K562 (cell line): ENCODE data around the gene SPANXN2. TPM values are rescaled to one million over a fixed set of nuclear protein-coding genes. Genes with fewer than 3 reads are reported as not detected.

Source experiments
- ATAC-seq: fragments of 200-7000 bp; cut with Tn5 transposase; 3 replicates; pipeline ENCODE4 v1.9.1; 2020; ENCODE audit warnings: moderate library complexity
- BruUV-seq: library from RNA; stranded (reverse); fragments of 400-500 nt; replicated peaks from 2 replicates; lab custom pipeline; 2021; lab: Mats Ljungman, UMichigan
- CTCF ChIA-PET: fragments of 300-600 bp; formaldehyde crosslinking; extraction: SDS; loops from one replicate; lab custom pipeline; 2021; ENCODE audit warnings: low intra/inter-chr PET ratio; lab: Yijun Ruan, JAX
- POLR2A ChIA-PET: fragments of 300-600, 350-650 bp; sonication (Branson Sonifier 250); formaldehyde crosslinking; extraction: SDS; loops from one replicate; lab custom pipeline; 2021; ENCODE audit warnings: antibody characterized with exemption, inconsistent platforms; lab: Yijun Ruan, JAX
- DNase-seq, 4 experiments: peaks; one replicate each; pipeline versions ENCODE4 v3.0.0 to v3.0.0-alpha.2; 2011 to 2018; ENCODE audit warnings: low spot score in 3 of 4, mixed read lengths in 3 of 4; ENCODE audit errors: extremely low read depth in 1 of 4
- FAIRE-seq: peaks from 2 replicates; lab custom pipeline; 2011; peaks lifted over from hg19 to GRCh38; lab: Jason Lieb, UNC
- H2AFZ ChIP-seq: 2 replicates; pipeline ENCODE4 v1.6.0; 2011; ENCODE audit warnings: low read depth, low read length, control low read depth, inconsistent platforms
- H3K27ac ChIP-seq: fragments of 200-600 bp; 3 replicates; pipeline ENCODE4 v1.8.0; 2011; ENCODE audit warnings: low read depth, mild to moderate bottlenecking, control low read depth, inconsistent platforms, low read length, moderate library complexity, mixed read lengths; ENCODE audit errors: extremely low read depth
- H3K27me3 ChIP-seq, 2 experiments: fragments of 300-600 bp in 1 of 2; 2 replicates in 1 of 2; 3 replicates in 1 of 2; pipeline versions ENCODE4 v1.6.0 to v1.8.0; 2011; ENCODE audit warnings: inconsistent platforms in 2 of 2, low read length in 2 of 2, mild to moderate bottlenecking in 1 of 2, mixed read lengths in 1 of 2, moderate library complexity in 1 of 2; ENCODE audit not compliant: control insufficient read depth in 2 of 2, insufficient read depth in 2 of 2
- H3K36me3 ChIP-seq: fragments of 300-600 bp; 3 replicates; pipeline ENCODE4 v1.8.0; 2011; ENCODE audit warnings: mild to moderate bottlenecking, low read length, inconsistent platforms; ENCODE audit not compliant: control insufficient read depth, insufficient read depth
- H3K4me1 ChIP-seq, 2 experiments: fragments of 200-600 bp in 1 of 2; replicated peaks in 1 of 2; 2 replicates in 1 of 2; 3 replicates in 1 of 2; pipeline versions ENCODE4 v1.5.1 to v1.8.0; 2011; ENCODE audit warnings: inconsistent platforms in 2 of 2, low read length in 2 of 2, mild to moderate bottlenecking in 1 of 2, mixed read lengths in 1 of 2, moderate library complexity in 1 of 2; ENCODE audit not compliant: control insufficient read depth in 2 of 2, insufficient read depth in 2 of 2
- H3K4me2 ChIP-seq: 2 replicates; pipeline ENCODE4 v1.6.1; 2011; ENCODE audit warnings: low read length, control low read depth, inconsistent platforms, mixed read lengths; ENCODE audit not compliant: insufficient read depth
- H3K4me3 ChIP-seq: fragments of 200-600 bp; sonication (generic), shearing (Covaris generic); 2 replicates; pipeline ENCODE4 v1.5.1; 2016; ENCODE audit warnings: control low read depth, inconsistent platforms
- H3K79me2 ChIP-seq: fragments of 200-600 bp; 3 replicates; pipeline ENCODE4 v1.8.0; 2011; ENCODE audit warnings: low read length, inconsistent platforms; ENCODE audit not compliant: control insufficient read depth, insufficient read depth
- H3K9ac ChIP-seq, 2 experiments: 2 replicates each; pipeline versions ENCODE4 v1.6.0 to v1.6.1; 2011; ENCODE audit warnings: low read depth in 2 of 2, low read length in 2 of 2, control low read depth in 1 of 2, inconsistent platforms in 1 of 2, mild to moderate bottlenecking in 1 of 2, mixed read lengths in 1 of 2; ENCODE audit not compliant: insufficient read depth in 1 of 2
- H3K9me1 ChIP-seq: one replicate; pipeline ENCODE4 v1.6.0; 2011; ENCODE audit warnings: inconsistent platforms, mild to moderate bottlenecking, low read length, moderate library complexity; ENCODE audit not compliant: control insufficient read depth, insufficient read depth
- H3K9me3 ChIP-seq: replicated peaks from 2 replicates; pipeline ENCODE4 v1.5.1; 2011; ENCODE audit warnings: low read depth, low read length, inconsistent platforms; ENCODE audit not compliant: control insufficient read depth, insufficient read depth
- H4K20me1 ChIP-seq: replicated peaks from 2 replicates; pipeline ENCODE4 v1.6.1; 2011; ENCODE audit warnings: low read length, inconsistent platforms, mixed read lengths; ENCODE audit not compliant: control insufficient read depth, insufficient read depth
- COPS2 ChIP-seq: fragments of 450-650 bp; conservative IDR thresholded peaks from 2 replicates; pipeline ENCODE4 v1.6.1; 2016; ENCODE audit warnings: mild to moderate bottlenecking, moderate library complexity
- HNRNPUL1 ChIP-seq: fragments of 200-400 bp; formaldehyde crosslinking; IDR thresholded peaks from 2 replicates; pipeline ENCODE4 v1.6.1; 2017; ENCODE audit warnings: low read length
- L3MBTL2 ChIP-seq: fragments of 450-650 bp; IDR thresholded peaks from 2 replicates; pipeline ENCODE4 v1.6.1; 2016; ENCODE audit warnings: mild to moderate bottlenecking, moderate library complexity
- PHTF2 ChIP-seq: fragments of 250-450 bp; sonication (Bioruptor Pico); IDR thresholded peaks from 2 replicates; pipeline ENCODE4 v1.5.0; 2021; ENCODE audit warnings: mild to moderate bottlenecking
- RBFOX2 ChIP-seq: fragments of 200-400 bp; formaldehyde crosslinking; IDR thresholded peaks from 2 replicates; pipeline ENCODE4 v1.6.1; 2017; ENCODE audit warnings: low read depth, mild to moderate bottlenecking, low read length, moderate library complexity
- SAFB ChIP-seq: fragments of 200-400 bp; formaldehyde crosslinking; IDR thresholded peaks from 2 replicates; pipeline ENCODE4 v1.6.1; 2017; ENCODE audit warnings: low read depth, low read length, borderline replicate concordance
- SMARCE1 ChIP-seq: fragments of 450-650 bp; IDR thresholded peaks from 2 replicates; pipeline ENCODE4 v1.7.1; 2016; ENCODE audit warnings: mild to moderate bottlenecking
- ZNF347 ChIP-seq: fragments of 450-650 bp; formaldehyde crosslinking; IDR thresholded peaks from 2 replicates; pipeline ENCODE4 v1.4.0; 2020; ENCODE audit warnings: low read depth, mild to moderate bottlenecking, moderate library complexity
- ZNF695 ChIP-seq: fragments of 450-650 bp; formaldehyde crosslinking; IDR thresholded peaks from 2 replicates; pipeline ENCODE4 v1.4.0; 2020; ENCODE audit warnings: mild to moderate bottlenecking, moderate library complexity
- WGBS: fragments of 100-300 bp; shearing (Covaris generic); methylation state at CpG from one replicate; pipeline ENCODE4 v1.1.6; 2016; ENCODE audit warnings: low coverage, mixed read lengths; ENCODE audit not compliant: insufficient coverage; ENCODE audit errors: missing lambda C conversion rate; 5-methylcytosine and 5-hydroxymethylcytosine counted together
- in situ Hi-C: fragments of 300-500 bp; cut with MboI; formaldehyde crosslinking; loops from 4 replicates; pipeline ENCODE4 v1.15.0; 2018; ENCODE audit warnings: inconsistent platforms, mixed read lengths
- intact Hi-C: fragments of 100-400 bp; cut with micrococcal nuclease; formaldehyde crosslinking; loops from 2 replicates; pipeline ENCODE4 v1.14.2; 2022
- polyA plus RNA-seq, 8 experiments: library from polyadenylated mRNA; depleted of rRNA in 4 of 8; stranded (reverse) in 5 of 8; unstranded in 3 of 8; fragments of >200 nt; fragmentation: Nextera tagmentation in 2 of 8; fragmentation: Illumina TruSeq in 1 of 8; extraction: Ambion mirVana in 2 of 8; extraction: Trizol in 1 of 8; gene quantifications; 2 replicates each; pipeline versions ENCODE4 v1.2.1 to v1.2.3, GENCODE V29; 2011 to 2014; ENCODE audit warnings: inconsistent platforms in 1 of 8, missing spikeins in 1 of 8
- total RNA-seq, 7 experiments: library from RNA; depleted of rRNA in 6 of 7; stranded (reverse); fragments of >200 nt in 6 of 7; fragmentation: Illumina TruSeq in 2 of 7; extraction: Trizol in 2 of 7; gene quantifications; 2 replicates each; pipeline versions ENCODE4 v1.2.1 to v1.2.3, GENCODE V29; 2011 to 2021; ENCODE audit warnings: low replicate concordance in 1 of 7

The SPANXN2 gene
- total and polyA plus RNA-seq, 9 of the 15 experiments (the other 6 are each of a cell fraction or from before 2014, with no cell fraction given): not detected

GRCh38 chrX:143674926-143675325 lies 45.6 kb downstream of the SPANXN2 start:
- Histone ChIP-seq H3K9me1 (no peaks in the 10 kb centered on the region), H3K9me3 (no peaks in the 10 kb centered on the region), H3K27me3 (no peaks in the 10 kb centered on the region), H3K27ac (no peak overlapping the region), H4K20me1 (no peaks in the 10 kb centered on the region), H3K9ac (no peak overlapping the region), H2AFZ (no peak overlapping the region), H3K79me2 (no peaks in the 10 kb centered on the region), H3K4me1 (no peaks in the 10 kb centered on the region), H3K36me3 (no peaks in the 10 kb centered on the region), H3K4me2 (no peak overlapping the region), H3K4me3 (no peak overlapping the region)
- intact Hi-C loops: no loop called here
- no TSS peak for BruUV-seq
- no peak for DNase-seq
- ChIA-PET CTCF (no interaction called here), POLR2A (no interaction called here)
- TF ChIP-seq ZNF695 (no peak), HNRNPUL1 (no peak), PHTF2 (CRISPR knock-in tag) (no peak), SMARCE1 (no peak), COPS2 (no peak), L3MBTL2 (no peak), RBFOX2 (no peak), SAFB (no peak)
- no peak for FAIRE-seq
- in situ Hi-C loops: no loop called here
- 0% methylated on average over 4 of the region's 4 CpGs for WGBS
- no peak for ATAC-seq

- H4K20me1 ChIP-seq: no peaks in the 10 kb centered on the region
- in situ Hi-C loops: no loop called here
- no peak overlapping the region for H3K9ac ChIP-seq
- no peaks in the 10 kb centered on the region for H3K9me3 ChIP-seq
- ChIA-PET CTCF (no interaction called here), POLR2A (no interaction called here)
- no peak for TF ChIP-seq ZNF347 (CRISPR knock-in tag)
- H3K4me3 ChIP-seq: no peak overlapping the region
- no peak for ATAC-seq
- no TSS peak for BruUV-seq
- no peaks in the 10 kb centered on the region for H3K36me3 ChIP-seq
- intact Hi-C loops: no loop called here
- H3K9me1 ChIP-seq: no peaks in the 10 kb centered on the region
- 2% methylated on average over 5 of the region's 5 CpGs for WGBS
- no peaks in the 10 kb centered on the region for H3K27me3 ChIP-seq
- H3K27ac ChIP-seq: no peak overlapping the region
- no peak overlapping the region for H3K4me2 ChIP-seq
- H2AFZ ChIP-seq: no peak overlapping the region
- FAIRE-seq: no peak
- H3K79me2 ChIP-seq: no peaks in the 10 kb centered on the region
- no peak for DNase-seq
- no peaks in the 10 kb centered on the region for H3K4me1 ChIP-seq
These were observed 51.2 kb downstream of the SPANXN2 start for GRCh38 chrX:143669395-143669794.
